ENCODE data around the gene ANKRD61. TPM values are rescaled to one million over a fixed set of nuclear protein-coding genes. Genes with fewer than 3 reads are reported as not detected.

Gene ANKRD61
- total RNA-seq, 1 experiment from 2014 or later, result 0.24 TPM

DNA sequence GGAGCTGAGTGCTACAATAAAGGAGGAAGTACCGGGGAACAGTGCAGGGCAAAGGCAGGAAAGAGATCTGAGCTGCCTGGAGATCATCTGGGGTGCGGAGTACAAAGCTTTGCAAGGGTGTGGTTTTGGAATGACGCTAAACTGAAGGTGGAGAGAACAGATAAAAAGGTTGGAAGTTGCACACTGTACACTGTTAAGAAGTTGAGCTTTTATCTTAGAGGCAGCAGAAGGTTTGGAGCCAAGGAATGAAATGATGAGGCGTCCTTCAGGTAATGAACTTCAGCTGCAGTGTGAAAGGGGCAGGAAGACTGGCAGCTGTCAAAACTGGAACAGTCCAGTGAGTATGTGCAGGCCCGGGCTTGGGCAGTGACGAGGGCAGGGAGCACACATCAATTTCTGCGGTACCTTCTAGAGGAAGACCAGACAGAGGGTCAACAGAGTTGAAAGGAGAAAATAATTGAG lies 7.2 kb upstream of the ANKRD61 start:
- H3K9ac ChIP-seq (ENCODE audit: extremely low read depth, insufficient read length, low read length), result no peak overlapping the region
- H3K79me2 ChIP-seq (ENCODE audit: insufficient read depth, low read length), result no peaks in the 10 kb centered on the region
- no peak overlapping the region for H2BK15ac ChIP-seq (ENCODE audit: low read depth, low read length)
- no peak overlapping the region for H4K8ac ChIP-seq (replicated peaks; ENCODE audit: insufficient read length, low read depth, low read length)
- no peak overlapping the region for H3K4me2 ChIP-seq (ENCODE audit: insufficient read depth, insufficient read length, low read length)
- no peak overlapping the region for H2BK12ac ChIP-seq (ENCODE audit: insufficient read length, low read depth, low read length)
- no peaks in the 10 kb centered on the region for H3K9me3 Mint-ChIP-seq
- no peak overlapping the region for H4K5ac ChIP-seq (ENCODE audit: insufficient read length, low read depth, low read length)
- H2AK5ac ChIP-seq (ENCODE audit: insufficient read length, low read length), result no peak overlapping the region
- no peaks in the 10 kb centered on the region for H3K9me3 ChIP-seq (ENCODE audit: control insufficient read depth, low read depth, low read length)
- no peaks in the 10 kb centered on the region for H3K23me2 ChIP-seq (ENCODE audit: insufficient read length, low read depth, low read length, poor library complexity, severe bottlenecking)
- H2AFZ ChIP-seq (ENCODE audit: low read length), result no peak overlapping the region
- no peak for TF ChIP-seq CTCF (conservative IDR thresholded peaks at IDR 0.05)
- H3K27me3 Mint-ChIP-seq (ENCODE audit: low read depth), result no peaks in the 10 kb centered on the region
- no peak overlapping the region for H4K91ac ChIP-seq (ENCODE audit: insufficient read length, low read depth, low read length)
- no peak overlapping the region for H2BK20ac ChIP-seq (ENCODE audit: low read depth, low read length, poor library complexity, severe bottlenecking)
- H3K56ac ChIP-seq (ENCODE audit: insufficient read length, low read depth, low read length), result no peak overlapping the region
- no peak overlapping the region for H3T11ph ChIP-seq (ENCODE audit: low read length)
- no peaks in the 10 kb centered on the region for H4K20me1 ChIP-seq (ENCODE audit: control insufficient read depth, insufficient read depth, insufficient read length)
- H3K27ac Mint-ChIP-seq, result peak overlapping the region in 2 of 3 experiments; percentile 19 to 25; a peak in 4 of 7 replicates
- no peaks in the 10 kb centered on the region for H3K4me1 ChIP-seq (ENCODE audit: insufficient read depth, low read length)
- no peaks in the 10 kb centered on the region for H3K79me1 ChIP-seq (ENCODE audit: insufficient read depth, low read depth, low read length, poor library complexity, severe bottlenecking)
- peaks cover 2 to 4% of the 10 kb centered on the region in 2 experiments; a peak in 1 of 4 replicates for H3K4me1 Mint-ChIP-seq
- no peak overlapping the region for H3K4me3 Mint-ChIP-seq
- H3K36me3 Mint-ChIP-seq (ENCODE audit: insufficient read depth in 1 of 3, low read depth in 3 of 3), result peaks cover 69 to 99% (median 98%) of the 10 kb centered on the region in 3 experiments
- no peak overlapping the region for H2BK5ac ChIP-seq (ENCODE audit: insufficient read length, low read length)
- no CpG with 5 or more reads among the region's 7 CpGs for WGBS (ENCODE audit: extremely low coverage, insufficient read length, low lambda C conversion rate)
- no peak overlapping the region for H3K14ac ChIP-seq (ENCODE audit: insufficient read depth, low read length)
- no peak overlapping the region for H3K23ac ChIP-seq (ENCODE audit: insufficient read length, low read depth, low read length)
- H3K4ac ChIP-seq (ENCODE audit: low read depth, low read length), result no peak overlapping the region
- no peak overlapping the region for H2BK120ac ChIP-seq (ENCODE audit: low read depth, low read length, poor library complexity, severe bottlenecking)
- H3K18ac ChIP-seq (ENCODE audit: insufficient read length, low read depth, low read length), result no peak overlapping the region
- DNase-seq, result no peak
- no peaks in the 10 kb centered on the region for H3K27me3 ChIP-seq (ENCODE audit: insufficient read depth, low read length)
- no peak overlapping the region for H3K27ac ChIP-seq (ENCODE audit: insufficient read length, low read depth, low read length)

Measured in H9 (cell line).